Measurements from ENCODE around the gene KRTAP4-9. TPM values are rescaled to one million over a fixed set of nuclear protein-coding genes. Genes with fewer than 3 reads are reported as not detected.
"Not testable (repeated sequence)": the region's sequence is repeated elsewhere in the genome, so short reads cannot be mapped to it uniquely, and the experiment has no call there.

Gene KRTAP4-9
- polyA plus RNA-seq, 1 donor from 2014 or later: not detected

DNA sequence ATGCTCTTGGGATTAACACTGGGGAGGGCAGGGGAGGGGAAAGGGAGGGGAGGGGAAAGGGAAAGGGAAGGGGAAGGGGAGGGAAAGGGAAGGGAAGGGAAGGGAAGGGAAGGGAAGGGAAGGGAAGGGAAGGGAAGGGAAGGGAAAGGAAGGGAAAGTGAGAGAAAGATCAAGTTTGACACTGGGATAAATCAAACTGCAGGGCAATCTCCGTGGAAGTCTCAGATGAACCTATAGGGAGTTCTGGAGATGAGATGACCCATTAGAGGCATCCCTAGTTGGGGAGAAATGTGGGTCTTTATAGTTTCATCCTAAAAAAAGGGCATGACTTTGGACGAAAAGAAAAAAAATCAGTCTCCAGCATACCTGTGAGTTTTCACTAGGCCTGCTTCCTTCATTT is 16.6 kb downstream of the KRTAP4-9 start:
- Histone ChIP-seq H3K9me3 (ENCODE audit: low read length) (no peaks in the 10 kb centered on the region), H3K4me3 (ENCODE audit: low read length) (no peak overlapping the region), H3K36me3 (ENCODE audit: insufficient read depth, low read length) (no peaks in the 10 kb centered on the region), H3K27me3 (ENCODE audit: insufficient read depth, low read depth, low read length) (no peaks in the 10 kb centered on the region), H3K4me2 (ENCODE audit: low read length) (no peak overlapping the region), H3K79me2 (replicated peaks; ENCODE audit: insufficient read depth, low read length) (no peaks in the 10 kb centered on the region), H3K9me2 (ENCODE audit: insufficient read depth, low read length) (no peaks in the 10 kb centered on the region), H3K9ac (ENCODE audit: low read length) (no peak overlapping the region), H2AFZ (ENCODE audit: low read depth, low read length) (no peak overlapping the region), H4K20me1 (ENCODE audit: insufficient read depth) (no peaks in the 10 kb centered on the region), H3F3A (ENCODE audit: insufficient read depth, low read length, poor library complexity, severe bottlenecking) (no peaks in the 10 kb centered on the region), H3K27ac (ENCODE audit: low read length) (no peak overlapping the region)
- TF ChIP-seq EP300 (conservative IDR thresholded peaks at IDR 0.05; ENCODE audit: poor library complexity, severe bottlenecking) (no peak), REST (IDR thresholded peaks at IDR 0.05; ENCODE audit: borderline replicate concordance) (no peak), RAD21 (conservative IDR thresholded peaks at IDR 0.05) (no peak), EZH2 (IDR thresholded peaks at IDR 0.05; ENCODE audit: borderline replicate concordance, insufficient read depth, low read length, poor library complexity, severe bottlenecking) (no peak), TAF1 (IDR thresholded peaks at IDR 0.05; ENCODE audit: low read depth) (no peak), POLR2AphosphoS5 (IDR thresholded peaks at IDR 0.05) (no peak), SMC3 (conservative IDR thresholded peaks at IDR 0.05; ENCODE audit: poor library complexity) (no peak), MXI1 (conservative IDR thresholded peaks at IDR 0.05; ENCODE audit: poor library complexity, severe bottlenecking) (no peak)
- TF ChIP-seq, protein P1, sequence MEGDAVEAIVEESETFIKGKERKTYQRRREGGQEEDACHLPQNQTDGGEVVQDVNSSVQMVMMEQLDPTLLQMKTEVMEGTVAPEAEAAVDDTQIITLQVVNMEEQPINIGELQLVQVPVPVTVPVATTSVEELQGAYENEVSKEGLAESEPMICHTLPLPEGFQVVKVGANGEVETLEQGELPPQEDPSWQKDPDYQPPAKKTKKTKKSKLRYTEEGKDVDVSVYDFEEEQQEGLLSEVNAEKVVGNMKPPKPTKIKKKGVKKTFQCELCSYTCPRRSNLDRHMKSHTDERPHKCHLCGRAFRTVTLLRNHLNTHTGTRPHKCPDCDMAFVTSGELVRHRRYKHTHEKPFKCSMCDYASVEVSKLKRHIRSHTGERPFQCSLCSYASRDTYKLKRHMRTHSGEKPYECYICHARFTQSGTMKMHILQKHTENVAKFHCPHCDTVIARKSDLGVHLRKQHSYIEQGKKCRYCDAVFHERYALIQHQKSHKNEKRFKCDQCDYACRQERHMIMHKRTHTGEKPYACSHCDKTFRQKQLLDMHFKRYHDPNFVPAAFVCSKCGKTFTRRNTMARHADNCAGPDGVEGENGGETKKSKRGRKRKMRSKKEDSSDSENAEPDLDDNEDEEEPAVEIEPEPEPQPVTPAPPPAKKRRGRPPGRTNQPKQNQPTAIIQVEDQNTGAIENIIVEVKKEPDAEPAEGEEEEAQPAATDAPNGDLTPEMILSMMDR (IDR thresholded peaks at IDR 0.05; ENCODE audit: poor library complexity, severe bottlenecking): no peak

- not testable (repeated sequence) for H3K4me2 ChIP-seq (ENCODE audit: low read length); H3F3A ChIP-seq (ENCODE audit: insufficient read depth, low read length, poor library complexity, severe bottlenecking); H3K9ac ChIP-seq (ENCODE audit: low read length); H3K27me3 ChIP-seq (ENCODE audit: insufficient read depth, low read depth, low read length); H3K4me3 ChIP-seq (ENCODE audit: low read length); H3K9me2 ChIP-seq (ENCODE audit: insufficient read depth, low read length); H3K27ac ChIP-seq (ENCODE audit: low read length); H3K36me3 ChIP-seq (ENCODE audit: insufficient read depth, low read length); H3K9me3 ChIP-seq (ENCODE audit: low read length); H2AFZ ChIP-seq (ENCODE audit: low read depth, low read length); H3K79me2 ChIP-seq (replicated peaks; ENCODE audit: insufficient read depth, low read length); H4K20me1 ChIP-seq (ENCODE audit: insufficient read depth)
Measured at GRCh38 chr17:41123292-41123990, 18.3 kb downstream of the KRTAP4-9 start.

DNA sequence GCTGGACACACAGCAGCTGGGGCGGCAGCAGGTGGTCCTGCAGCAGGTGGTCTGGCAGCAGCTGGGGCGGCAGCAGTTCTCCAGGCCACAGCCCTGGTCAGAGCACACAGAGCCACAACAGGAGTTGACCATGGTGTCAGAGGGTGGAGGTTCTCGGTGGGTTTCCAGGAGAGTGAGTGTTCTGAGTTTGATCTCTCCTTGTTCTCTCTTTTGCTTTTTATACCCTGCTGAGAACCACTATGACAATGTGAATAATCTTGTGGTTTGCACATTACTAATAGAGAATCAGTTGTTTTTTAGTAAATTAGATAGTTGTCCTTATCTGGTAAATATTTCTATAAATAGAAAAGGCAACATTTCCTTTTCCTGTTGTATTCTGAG is 18.8 kb downstream of the KRTAP4-9 start, which contains the start of gene KRTAP4-12:
TSS of gene KRTAP4-12 (minus strand) at position 192 of the 381 bp plus-strand sequence. CDS start at position 132, 60 bp downstream.
- H3K9me2 ChIP-seq (ENCODE audit: insufficient read depth, low read length); H3K9ac ChIP-seq (ENCODE audit: low read length); H2AFZ ChIP-seq (ENCODE audit: low read depth, low read length); H3K4me2 ChIP-seq (ENCODE audit: low read length); H3K27me3 ChIP-seq (ENCODE audit: insufficient read depth, low read depth, low read length); H4K20me1 ChIP-seq (ENCODE audit: insufficient read depth); H3F3A ChIP-seq (ENCODE audit: insufficient read depth, low read length, poor library complexity, severe bottlenecking); H3K27ac ChIP-seq (ENCODE audit: low read length); H3K4me3 ChIP-seq (ENCODE audit: low read length); H3K9me3 ChIP-seq (ENCODE audit: low read length); H3K79me2 ChIP-seq (replicated peaks; ENCODE audit: insufficient read depth, low read length); H3K36me3 ChIP-seq (ENCODE audit: insufficient read depth, low read length): not testable (repeated sequence)

All from neural cell (in vitro differentiated cells).